Measurements from ENCODE around the gene AMD1.
"Not testable (repeated sequence)": the region's sequence is repeated elsewhere in the genome, so short reads cannot be mapped to it uniquely, and the experiment has no call there.

DNA sequence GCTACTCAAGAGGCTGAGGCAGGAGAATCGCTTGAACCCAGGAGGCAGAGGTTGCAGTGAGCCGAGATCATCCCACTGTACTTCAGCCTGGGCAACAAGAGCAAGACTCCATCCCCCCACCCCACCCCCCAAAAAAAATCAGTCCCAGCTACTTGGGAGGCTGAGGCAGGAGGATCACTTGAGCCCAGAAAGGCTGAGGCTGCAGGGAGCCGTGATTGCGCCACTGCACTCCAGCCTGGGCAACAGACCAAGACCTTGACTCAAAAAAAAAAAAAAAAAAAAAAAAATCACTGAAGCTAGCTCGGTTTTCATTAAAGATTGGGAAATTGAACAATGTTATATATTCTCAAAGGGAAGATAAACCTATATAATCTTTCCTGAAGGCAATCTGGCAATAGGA is 38.8 kb upstream of the AMD1 start:
- not testable (repeated sequence) for TF ChIP-seq ZBTB7A (IDR thresholded peaks at IDR 0.05; ENCODE audit: low read depth); CREB1 (IDR thresholded peaks at IDR 0.05; ENCODE audit: low read depth); EP300 (IDR thresholded peaks at IDR 0.05; ENCODE audit: borderline replicate concordance)
